IPS DF 6.9 (cell line): ENCODE measurements around the gene ADGRB3.

ENCODE experiments used
- DNase-seq: peaks from one replicate; pipeline ENCODE4 v3.0.0-alpha.2; 2013; ENCODE audit warnings: low read depth, low spot score
- H3K27ac ChIP-seq: one replicate; pipeline ENCODE4 v1.5.1; 2013; ENCODE audit warnings: low read length, control low read depth
- H3K27me3 ChIP-seq: 2 replicates; pipeline ENCODE4 v1.6.1; 2013; ENCODE audit warnings: mild to moderate bottlenecking, low read length; ENCODE audit not compliant: control insufficient read depth, insufficient read depth
- H3K36me3 ChIP-seq: 2 replicates; pipeline ENCODE4 v1.6.1; 2013; ENCODE audit warnings: low read length; ENCODE audit not compliant: control insufficient read depth, insufficient read depth
- H3K4me1 ChIP-seq: 2 replicates; pipeline ENCODE4 v1.6.1; 2013; ENCODE audit warnings: low read length; ENCODE audit not compliant: control insufficient read depth, insufficient read depth
- H3K4me3 ChIP-seq: 2 replicates; pipeline ENCODE4 v1.5.1; 2013; ENCODE audit warnings: mild to moderate bottlenecking, low read length
- H3K9me3 ChIP-seq: 2 replicates; pipeline ENCODE4 v1.6.1; 2013; ENCODE audit warnings: low read length, inconsistent platforms; ENCODE audit not compliant: control insufficient read depth, insufficient read depth
- WGBS: extraction: QIAGEN DNeasy Blood & Tissue Kit; methylation state at CpG from one replicate; pipeline ENCODE4 v1.1.7; 2013; ENCODE audit warnings: mixed read lengths, missing lambda C conversion rate; ENCODE audit not compliant: insufficient read length, insufficient coverage; 5-methylcytosine and 5-hydroxymethylcytosine counted together

The ADGRB3 gene

GRCh38 chr6:68634726-68635411 lies at the start of gene ADGRB3:
TSS of gene ADGRB3 (plus strand) at chr6:68635282. CDS start at chr6:68638676, 3,394 bp downstream.
- Histone ChIP-seq H3K4me3 (peak within 1 kb of the TSS; percentile 80), H3K36me3 (no peaks in the 10 kb centered on the region), H3K27me3 (peaks cover 8% of the 10 kb centered on the region), H3K9me3 (no peaks in the 10 kb centered on the region), H3K27ac (no peak within 1 kb of the TSS), H3K4me1 (no peaks in the 10 kb centered on the region)
- DNase-seq: no peak
- no CpG with 5 or more reads among the region's 79 CpGs for WGBS

- no peak overlapping the region for H3K4me3 ChIP-seq
- H3K27me3 ChIP-seq: no peaks in the 10 kb centered on the region
- H3K4me1 ChIP-seq: no peaks in the 10 kb centered on the region
- H3K36me3 ChIP-seq: no peaks in the 10 kb centered on the region
- no CpG with 5 or more reads among the region's 1 CpG for WGBS
- DNase-seq: no peak
- no peak overlapping the region for H3K27ac ChIP-seq
- no peaks in the 10 kb centered on the region for H3K9me3 ChIP-seq
These were observed 41.5 kb upstream of the ADGRB3 start for GRCh38 chr6:68593558-68593957.

- no peak overlapping the region for H3K4me3 ChIP-seq
- no peaks in the 10 kb centered on the region for H3K4me1 ChIP-seq
- H3K9me3 ChIP-seq: no peaks in the 10 kb centered on the region
- no peak overlapping the region for H3K27ac ChIP-seq
- H3K36me3 ChIP-seq: no peaks in the 10 kb centered on the region
- WGBS: no CpG with 5 or more reads among the region's 3 CpGs
- no peak for DNase-seq
- H3K27me3 ChIP-seq: no peaks in the 10 kb centered on the region
These were observed 37.4 kb upstream of the ADGRB3 start for GRCh38 chr6:68597642-68598041.

- no peak for DNase-seq
- H3K36me3 ChIP-seq: no peaks in the 10 kb centered on the region
- no peak overlapping the region for H3K27ac ChIP-seq
- no peak overlapping the region for H3K4me3 ChIP-seq
- no peaks in the 10 kb centered on the region for H3K4me1 ChIP-seq
- no peaks in the 10 kb centered on the region for H3K27me3 ChIP-seq
- H3K9me3 ChIP-seq: no peaks in the 10 kb centered on the region
These were observed 19.1 kb upstream of the ADGRB3 start for GRCh38 chr6:68615938-68616337.

DNA sequence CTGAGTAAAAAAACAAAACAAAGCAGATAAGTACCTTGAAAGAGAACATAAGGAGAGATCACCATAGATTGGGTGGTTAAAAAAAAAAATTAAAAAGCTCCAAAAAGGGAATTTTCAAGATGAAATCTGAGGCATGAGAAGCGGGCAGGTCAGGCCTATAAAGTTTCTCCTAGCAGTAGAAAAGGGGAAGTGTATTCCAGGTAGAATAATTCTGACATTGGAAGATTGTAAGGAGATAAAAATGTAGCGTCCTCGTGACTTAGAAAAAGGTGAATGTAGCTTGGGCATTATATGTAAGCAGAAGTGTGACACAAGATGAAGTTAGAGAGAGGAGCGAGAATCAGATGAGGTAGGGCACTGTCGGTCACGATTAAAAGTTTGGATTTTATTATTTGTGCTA lies 9.1 kb upstream of the ADGRB3 start:
- WGBS: no CpG with 5 or more reads among the region's 6 CpGs
- peaks cover 2% of the 10 kb centered on the region; the same call in 1 of the 2 replicates for H3K4me1 ChIP-seq

DNA sequence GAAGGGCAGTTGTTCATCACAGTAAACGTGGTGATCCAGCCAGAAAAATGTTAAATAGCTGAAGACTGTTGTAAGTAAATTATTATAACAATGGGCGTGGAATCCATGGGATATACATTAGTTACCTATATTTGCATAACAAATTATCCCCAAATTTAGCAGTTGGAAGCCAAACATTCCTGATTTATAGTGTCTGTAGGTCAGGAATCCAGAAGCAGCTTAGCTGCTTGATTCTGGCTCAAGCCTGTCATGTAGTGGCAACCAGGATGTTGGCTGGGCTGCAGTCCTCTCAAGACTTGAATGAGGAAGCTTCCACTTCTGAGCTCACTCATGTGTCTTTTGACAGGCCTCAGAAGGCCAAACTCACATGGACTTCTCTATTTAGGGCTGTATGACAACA lies 6.9 kb upstream of the ADGRB3 start:
- H3K4me1 ChIP-seq: peaks cover 2% of the 10 kb centered on the region; the same call in 1 of the 2 replicates
- DNase-seq: no peak
- no peaks in the 10 kb centered on the region for H3K9me3 ChIP-seq
- no peaks in the 10 kb centered on the region for H3K27me3 ChIP-seq
- H3K36me3 ChIP-seq: no peaks in the 10 kb centered on the region
- no peak overlapping the region for H3K27ac ChIP-seq
- WGBS: no CpG with 5 or more reads among the region's 2 CpGs
- H3K4me3 ChIP-seq: no peak overlapping the region

More for the DNA sequence above, 9.1 kb upstream of the ADGRB3 start:
- Histone ChIP-seq H3K36me3 (no peaks in the 10 kb centered on the region), H3K4me3 (no peak overlapping the region), H3K27ac (no peak overlapping the region), H3K9me3 (no peaks in the 10 kb centered on the region), H3K27me3 (no peaks in the 10 kb centered on the region)
- DNase-seq: no peak

DNA sequence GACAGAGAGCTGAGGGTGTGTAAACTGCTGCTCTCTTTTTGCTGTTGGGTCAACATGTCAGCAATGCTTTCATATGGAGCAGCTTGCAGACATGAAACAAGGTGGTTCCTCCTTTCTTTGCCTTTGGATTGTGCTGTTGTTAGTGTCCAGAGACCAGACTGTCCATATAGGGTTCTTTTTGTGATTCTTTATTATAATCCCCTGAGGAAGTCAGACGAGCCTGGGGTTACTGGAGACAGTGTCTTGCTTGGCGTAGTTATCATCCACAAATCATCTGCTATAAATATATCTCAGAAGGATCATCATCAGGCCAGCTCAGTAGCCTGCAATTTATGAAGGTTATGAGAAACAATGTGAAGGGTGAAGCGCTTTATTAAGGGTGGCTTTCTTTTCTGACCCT lies 2.3 kb upstream of the ADGRB3 start:
- peaks cover 2% of the 10 kb centered on the region; the same call in 1 of the 2 replicates for H3K4me1 ChIP-seq
- WGBS: no CpG with 5 or more reads among the region's 3 CpGs
- no peak for DNase-seq
- peaks cover 4% of the 10 kb centered on the region; the same call in 1 of the 2 replicates for H3K27me3 ChIP-seq
- H3K4me3 ChIP-seq: no peak overlapping the region
- H3K9me3 ChIP-seq: no peaks in the 10 kb centered on the region
- no peak overlapping the region for H3K27ac ChIP-seq
- no peaks in the 10 kb centered on the region for H3K36me3 ChIP-seq

- Histone ChIP-seq H3K36me3 (no peaks in the 10 kb centered on the region), H3K27ac (no peak overlapping the region), H3K27me3 (peaks cover 4% of the 10 kb centered on the region; the same call in 1 of the 2 replicates), H3K4me1 (no peaks in the 10 kb centered on the region; the same call in 1 of the 2 replicates), H3K4me3 (no peak overlapping the region), H3K9me3 (no peaks in the 10 kb centered on the region)
- DNase-seq: no peak
- WGBS: no CpG with 5 or more reads among the region's 9 CpGs
These were observed 1.7 kb upstream of the ADGRB3 start for GRCh38 chr6:68633281-68633971.

- Histone ChIP-seq H3K9me3 (no peaks in the 10 kb centered on the region), H3K4me1 (no peaks in the 10 kb centered on the region), H3K27ac (no peak overlapping the region), H3K36me3 (no peaks in the 10 kb centered on the region), H3K27me3 (peaks cover 4% of the 10 kb centered on the region), H3K4me3 (peak overlapping the region; percentile 80; the same call in 1 of the 2 replicates)
- no peak for DNase-seq
- no CpG with 5 or more reads among the region's 23 CpGs for WGBS
These were observed 933 bp upstream of the ADGRB3 start for GRCh38 chr6:68633972-68634725.

GRCh38 chr6:68635412-68635705 lies 277 bp downstream of the ADGRB3 start:
- H3K4me1 ChIP-seq: 0 out of 2 replicates have a peak, but pooled peaks cover under 1% of the 10 kb centered on the region
- peak overlapping the region; percentile 80; the same call in 1 of the 2 replicates for H3K4me3 ChIP-seq
- DNase-seq: no peak
- WGBS: no CpG with 5 or more reads among the region's 15 CpGs
- peaks cover 8% of the 10 kb centered on the region for H3K27me3 ChIP-seq
- H3K36me3 ChIP-seq: no peaks in the 10 kb centered on the region
- no peaks in the 10 kb centered on the region for H3K9me3 ChIP-seq
- no peak overlapping the region for H3K27ac ChIP-seq
